ENCODE results near the gene AK8. TPM values are rescaled to one million over a fixed set of nuclear protein-coding genes. Genes with fewer than 3 reads are reported as not detected.

AK8 gene
- total and polyA plus RNA-seq, 12 donors = 0.09 to 1.0 (median 0.21) TPM; not detected in 6

GRCh38 chr9:132846109-132846917 lies 31.8 kb downstream of the AK8 start:
- Histone ChIP-seq H3K4me3 (no peak overlapping the region), H3K27me3 (no peaks in the 10 kb centered on the region), H3K27ac (no peak overlapping the region), H3K36me3 (no peaks in the 10 kb centered on the region), H3K9me3 (no peaks in the 10 kb centered on the region), H3K4me1 (peaks cover 0 to 3% (median 0%) of the 10 kb centered on the region in 9 donors)
- no peak for DNase-seq
- 81 to 82% methylated on average over 12 of the region's 12 CpGs for WGBS, 2 donors
- no peak for TF ChIP-seq CTCF (IDR thresholded peaks at IDR 0.05)
- no peak for ATAC-seq
- intact Hi-C loops (cut with DNase I) = no loop called here

GRCh38 chr9:132842124-132843044 lies 35.7 kb downstream of the AK8 start:
- intact Hi-C loops (cut with DNase I) = no loop called here

GRCh38 chr9:132840980-132841379 lies 37.1 kb downstream of the AK8 start:
- intact Hi-C loops (cut with DNase I) = no loop called here
- no peak for TF ChIP-seq CTCF (IDR thresholded peaks at IDR 0.05)
- no peak for DNase-seq
- Histone ChIP-seq H3K9me3 (no peaks in the 10 kb centered on the region), H3K4me3 (no peak overlapping the region), H3K36me3 (no peaks in the 10 kb centered on the region), H3K27me3 (no peaks in the 10 kb centered on the region), H3K27ac (no peak overlapping the region), H3K4me1 (no peaks in the 10 kb centered on the region)
- WGBS, 2 donors = 57 to 64% methylated on average over 13 of the region's 13 CpGs
- ATAC-seq = peak in 5 of 8 donors; percentile 42 to 62 (median 44)

More at GRCh38 chr9:132842124-132843044, 35.7 kb downstream of the AK8 start:
- no peak overlapping the region for H3K4me3 ChIP-seq
- ATAC-seq = no peak
- H3K9me3 ChIP-seq = no peaks in the 10 kb centered on the region
- DNase-seq = no peak
- H3K4me1 ChIP-seq = no peaks in the 10 kb centered on the region
- no peaks in the 10 kb centered on the region for H3K36me3 ChIP-seq
- no peak for TF ChIP-seq CTCF (IDR thresholded peaks at IDR 0.05)
- H3K27ac ChIP-seq = no peak overlapping the region
- H3K27me3 ChIP-seq = no peaks in the 10 kb centered on the region
- 83 to 87% methylated on average over 5 of the region's 5 CpGs for WGBS, 2 donors

- WGBS, 2 donors = 89 to 96% methylated on average over 4 of the region's 4 CpGs
- no peaks in the 10 kb centered on the region for H3K4me1 ChIP-seq
- no peak overlapping the region for H3K4me3 ChIP-seq
- no peak for ATAC-seq
- no peaks in the 10 kb centered on the region for H3K9me3 ChIP-seq
- no peaks in the 10 kb centered on the region for H3K27me3 ChIP-seq
- intact Hi-C loops (cut with DNase I) = no loop called here
- no peak for TF ChIP-seq CTCF (IDR thresholded peaks at IDR 0.05)
- H3K27ac ChIP-seq = no peak overlapping the region
- no peaks in the 10 kb centered on the region for H3K36me3 ChIP-seq
- no peak for DNase-seq
These were observed 39.8 kb downstream of the AK8 start for GRCh38 chr9:132838291-132838690.
